Measurements from ENCODE around the gene SPEG. TPM values are rescaled to one million over a fixed set of nuclear protein-coding genes. Genes with fewer than 3 reads are reported as not detected.

SPEG gene
- total and polyA plus RNA-seq, 2 of the 8 experiments (the other 6 are each of a cell fraction or from before 2014, with no cell fraction given): 19.9 to 32.0 TPM

GRCh38 chr2:219520079-219520478, 85.4 kb downstream of the SPEG start (continued):
- TF ChIP-seq RNF2 (IDR thresholded peaks at IDR 0.05; ENCODE audit: borderline replicate concordance, low read depth, low read length, missing control alignments, poor library complexity, severe bottlenecking) (no peak), GTF2F1 (IDR thresholded peaks at IDR 0.05; ENCODE audit: borderline replicate concordance, low read depth, low read length) (no peak)
